ENCODE measurements around the gene RPS3A.

The RPS3A gene

DNA sequence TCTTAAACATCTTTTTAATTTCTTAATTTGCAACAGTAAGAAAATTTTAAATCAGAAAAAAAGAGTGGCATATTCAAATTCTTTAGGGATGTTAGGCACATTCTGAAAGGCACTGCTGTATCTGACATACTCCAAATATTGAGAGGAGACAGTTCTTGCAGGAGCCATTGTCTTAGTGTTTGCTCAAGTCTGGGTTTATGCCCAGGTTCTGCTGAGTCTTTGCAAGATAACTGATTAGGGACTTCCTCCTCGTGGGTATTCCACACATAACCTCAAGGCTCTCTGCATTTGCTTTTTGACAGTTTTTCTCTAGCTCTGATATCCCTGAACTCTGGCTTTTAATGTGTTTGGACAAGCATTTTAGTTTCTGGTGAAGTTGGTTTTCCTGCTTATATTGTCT is 52.6 kb downstream of the RPS3A start:
- FAIRE-seq (no peak), DNase-seq (ENCODE audit: insufficient read length) (no peak)
- TF ChIP-seq POLR2AphosphoS5 (IDR thresholded peaks at IDR 0.05; ENCODE audit: low read depth, low read length) (no peak), TAF1 (IDR thresholded peaks at IDR 0.05; ENCODE audit: borderline replicate concordance, low read depth, low read length) (no peak), POLR2A (IDR thresholded peaks at IDR 0.05; ENCODE audit: low read depth, low read length) (no peak)

DNA sequence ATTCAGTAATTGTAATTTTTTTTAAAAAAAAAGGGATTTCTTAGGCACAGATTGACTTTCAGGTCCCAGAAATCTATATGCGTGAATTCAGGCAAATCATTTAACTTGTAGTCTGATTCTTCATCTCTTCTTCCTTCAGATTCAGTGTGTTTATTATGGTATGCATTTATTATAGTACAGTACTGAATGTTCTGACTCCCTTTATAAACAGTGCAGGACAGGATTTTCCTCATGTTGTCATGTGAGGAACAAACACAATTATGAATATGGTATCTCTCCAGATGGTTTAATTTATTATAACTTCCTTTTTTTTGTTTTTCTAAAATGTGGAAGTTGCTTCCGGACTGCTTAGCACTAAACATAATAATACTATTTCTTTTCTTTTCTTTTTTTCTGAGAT is 54.2 kb downstream of the RPS3A start:
- no peak for TF ChIP-seq POLR2A (IDR thresholded peaks at IDR 0.05; ENCODE audit: low read depth, low read length)
- no peak for TF ChIP-seq TAF1 (IDR thresholded peaks at IDR 0.05; ENCODE audit: borderline replicate concordance, low read depth, low read length)
- no peak for TF ChIP-seq POLR2AphosphoS5 (IDR thresholded peaks at IDR 0.05; ENCODE audit: low read depth, low read length)
- no peak for FAIRE-seq
- no peak for DNase-seq (ENCODE audit: insufficient read length)

All from GM12892 (cell line).